ENCODE results near the gene PAF1.
A peak's percentile ranks its signal among the peaks of the same experiment; 100 is the strongest.

The PAF1 gene

DNA sequence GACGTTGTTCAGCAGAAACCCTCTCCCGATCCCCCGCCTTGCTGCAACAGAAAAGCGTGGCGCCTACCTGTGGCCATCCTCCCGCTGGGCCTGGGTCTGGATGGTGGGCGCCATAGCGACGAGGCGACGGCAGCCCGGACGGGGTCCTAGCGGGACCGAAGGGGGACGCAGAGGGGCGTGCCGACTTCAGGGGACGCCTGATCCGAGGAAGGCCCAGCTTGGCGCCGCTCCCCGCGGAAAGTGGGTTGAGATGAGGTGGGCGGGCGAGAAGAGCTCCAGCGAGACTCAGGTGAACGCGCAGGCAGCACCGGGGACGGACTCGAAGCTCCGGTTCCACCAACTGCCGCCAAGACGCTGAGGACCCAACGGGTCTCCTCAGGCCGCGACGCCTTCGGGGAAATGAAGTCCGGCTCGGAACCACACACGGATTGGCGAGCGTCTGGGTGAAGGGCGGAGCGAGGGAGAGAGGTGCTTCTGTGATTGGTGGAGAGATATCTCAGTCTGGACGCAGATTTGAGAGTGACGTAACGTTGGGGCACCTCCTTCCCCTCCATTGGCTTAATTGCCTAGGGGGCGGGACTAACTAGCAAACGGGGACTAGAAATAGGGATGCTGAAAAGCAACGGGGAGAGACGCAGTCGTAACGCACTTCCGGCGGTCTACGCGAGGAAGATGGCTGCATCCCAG, at the start of gene PAF1, which contains the start of gene MED29:
TSS of gene PAF1 (minus strand) at position 356 of the 687 bp plus-strand sequence. CDS start at position 114, 242 bp downstream.
TSS of gene MED29 (plus strand) at position 628 of the 687 bp plus-strand sequence. CDS start at position 673, 45 bp downstream.
- Mint-ChIP-seq H3K4me3 (peak within 1 kb of the TSS; percentile 99), H3K36me3 (ENCODE audit: low read depth) (peaks cover 80% of the 10 kb centered on the region), H3K27ac (peak within 1 kb of the TSS; percentile 98), H3K27me3 (no peaks in the 10 kb centered on the region), H3K9me3 (no peaks in the 10 kb centered on the region), H3K4me1 (ENCODE audit: low read depth) (peaks cover 57% of the 10 kb centered on the region)
- intact Hi-C loops (cut with micrococcal nuclease): loop anchor here (2.0 kb wide), 1 partner anchor 48 kb away; the partner anchor contains the start of gene SAMD4B

- Mint-ChIP-seq H3K27me3 (peaks cover 9% of the 10 kb centered on the region), H3K9me3 (no peaks in the 10 kb centered on the region), H3K36me3 (ENCODE audit: low read depth) (peaks cover 26% of the 10 kb centered on the region), H3K4me1 (ENCODE audit: low read depth) (peaks cover 38% of the 10 kb centered on the region), H3K27ac (peak overlapping the region; percentile 95), H3K4me3 (no peak overlapping the region)
- intact Hi-C loops (cut with micrococcal nuclease): loop anchor here (5.0 kb wide), 1 partner anchor 96 kb away; the partner anchor contains the start of gene SAMD4B
These were observed 47.5 kb upstream of the PAF1 start for GRCh38 chr19:39438270-39438934.

- Mint-ChIP-seq H3K9me3 (no peaks in the 10 kb centered on the region), H3K36me3 (ENCODE audit: low read depth) (peaks cover 40% of the 10 kb centered on the region)
These were observed 45.4 kb upstream of the PAF1 start for GRCh38 chr19:39436350-39436716.

DNA sequence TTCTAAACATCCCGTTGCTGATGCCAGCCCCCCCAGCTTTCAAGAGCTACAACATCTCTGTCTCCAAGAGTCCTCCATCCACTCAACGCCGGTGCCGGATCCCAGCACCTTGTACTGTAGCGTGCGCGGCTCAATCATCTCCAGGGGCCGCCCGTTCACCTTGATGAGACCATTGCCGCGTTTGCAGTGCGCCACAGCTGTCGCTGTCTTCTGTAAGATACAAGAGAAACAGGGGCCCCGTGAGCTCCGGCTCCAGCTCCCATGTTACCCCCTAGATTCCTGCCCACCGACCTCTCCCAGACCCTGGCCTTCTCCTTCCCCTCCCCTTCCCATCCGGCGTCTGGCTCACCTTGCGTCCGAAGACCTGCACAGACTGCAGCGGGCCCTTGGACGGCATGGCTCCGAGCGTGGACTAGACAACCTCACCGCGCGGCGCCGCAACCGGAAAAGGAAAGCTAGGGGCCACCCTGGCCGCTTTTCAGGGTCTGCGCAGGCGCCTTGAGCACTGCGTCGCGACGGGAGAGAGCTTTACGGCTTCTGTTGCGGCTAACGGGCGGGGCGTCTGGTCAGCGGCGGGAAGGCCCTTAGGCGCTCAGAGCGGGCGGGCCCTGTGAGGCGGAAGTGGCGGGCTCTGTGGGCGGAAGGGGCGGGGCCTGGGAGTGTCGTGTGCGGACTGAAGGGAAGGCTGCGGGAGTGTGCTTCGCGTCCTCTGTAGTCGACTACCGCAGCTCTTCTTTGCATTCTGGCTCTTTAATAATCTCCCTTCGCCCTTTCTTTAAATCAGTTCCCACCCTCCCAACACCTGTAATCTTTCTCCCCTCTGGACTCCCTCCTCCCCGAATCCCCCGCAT, 44.8 kb upstream of the PAF1 start, which contains the start of gene RPS16:
TSS of gene RPS16 (minus strand) at position 451 of the 851 bp plus-strand sequence. CDS start at position 397, 54 bp downstream.
- H3K27me3 Mint-ChIP-seq: peaks cover 9% of the 10 kb centered on the region
- H3K27ac Mint-ChIP-seq: peak within 1 kb of the TSS; percentile 95
- H3K36me3 Mint-ChIP-seq (ENCODE audit: low read depth): peaks cover 40% of the 10 kb centered on the region
- intact Hi-C loops (cut with micrococcal nuclease): loop anchor here (1.0 to 5.0 kb wide), 2 partner anchors 10 to 93 kb away; partner anchors contain the start of genes SAMD4B and SUPT5H
- no peaks in the 10 kb centered on the region for H3K9me3 Mint-ChIP-seq
- H3K4me1 Mint-ChIP-seq (ENCODE audit: low read depth): peaks cover 48% of the 10 kb centered on the region
- peak within 1 kb of the TSS; percentile 97 for H3K4me3 Mint-ChIP-seq

More at GRCh38 chr19:39436350-39436716, 45.4 kb upstream of the PAF1 start:
- peaks cover 44% of the 10 kb centered on the region for H3K4me1 Mint-ChIP-seq (ENCODE audit: low read depth)
- intact Hi-C loops (cut with micrococcal nuclease): loop anchor here (1.0 to 5.0 kb wide), 2 partner anchors 9 to 94 kb away; partner anchors contain the start of genes SAMD4B and SUPT5H
- peak overlapping the region; percentile 97 for H3K4me3 Mint-ChIP-seq
- peaks cover 9% of the 10 kb centered on the region for H3K27me3 Mint-ChIP-seq
- H3K27ac Mint-ChIP-seq: peak overlapping the region; percentile 95

- H3K36me3 Mint-ChIP-seq (ENCODE audit: low read depth): peaks cover 40% of the 10 kb centered on the region
- no peaks in the 10 kb centered on the region for H3K9me3 Mint-ChIP-seq
- peaks cover 53% of the 10 kb centered on the region for H3K4me1 Mint-ChIP-seq (ENCODE audit: low read depth)
- peak overlapping the region; percentile 95 for H3K27ac Mint-ChIP-seq
- peak overlapping the region; percentile 97 for H3K4me3 Mint-ChIP-seq
- intact Hi-C loops (cut with micrococcal nuclease): loop anchor here (5.0 kb wide), 1 partner anchor 92 kb away; the partner anchor contains the start of gene SAMD4B
- H3K27me3 Mint-ChIP-seq: peaks cover 9% of the 10 kb centered on the region
These were observed 43.5 kb upstream of the PAF1 start for GRCh38 chr19:39434123-39435076.

- no peaks in the 10 kb centered on the region for H3K9me3 Mint-ChIP-seq
- peaks cover 53% of the 10 kb centered on the region for H3K4me1 Mint-ChIP-seq (ENCODE audit: low read depth)
- intact Hi-C loops (cut with micrococcal nuclease): no loop called here
- peaks cover 9% of the 10 kb centered on the region for H3K27me3 Mint-ChIP-seq
- H3K4me3 Mint-ChIP-seq: no peak overlapping the region
- H3K27ac Mint-ChIP-seq: peak overlapping the region; percentile 95
- H3K36me3 Mint-ChIP-seq (ENCODE audit: low read depth): peaks cover 40% of the 10 kb centered on the region
These were observed 42.7 kb upstream of the PAF1 start for GRCh38 chr19:39433480-39434079.

DNA sequence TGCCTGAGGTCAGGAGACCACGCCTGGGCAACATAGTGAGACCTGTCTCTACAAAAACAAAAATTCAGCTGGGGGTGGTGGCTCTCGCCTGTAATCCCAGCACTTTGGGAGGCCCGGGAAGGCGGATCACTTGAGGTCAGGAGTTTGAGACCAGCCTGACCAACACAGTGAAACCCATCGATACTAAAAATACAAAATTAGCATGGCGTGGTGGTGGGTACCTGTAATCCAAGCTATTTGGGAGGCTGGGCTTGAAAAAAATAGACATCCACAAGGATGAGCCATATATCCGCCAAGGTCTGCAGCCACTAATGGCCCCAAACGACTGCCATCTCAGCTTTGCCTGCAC, 41.7 kb upstream of the PAF1 start:
- peaks cover 9% of the 10 kb centered on the region for H3K27me3 Mint-ChIP-seq
- H3K36me3 Mint-ChIP-seq (ENCODE audit: low read depth): peaks cover 40% of the 10 kb centered on the region
- peaks cover 50% of the 10 kb centered on the region for H3K4me1 Mint-ChIP-seq (ENCODE audit: low read depth)
- intact Hi-C loops (cut with micrococcal nuclease): no loop called here
- no peak overlapping the region for H3K4me3 Mint-ChIP-seq
- H3K9me3 Mint-ChIP-seq: no peaks in the 10 kb centered on the region
- H3K27ac Mint-ChIP-seq: peak overlapping the region; percentile 95

DNA sequence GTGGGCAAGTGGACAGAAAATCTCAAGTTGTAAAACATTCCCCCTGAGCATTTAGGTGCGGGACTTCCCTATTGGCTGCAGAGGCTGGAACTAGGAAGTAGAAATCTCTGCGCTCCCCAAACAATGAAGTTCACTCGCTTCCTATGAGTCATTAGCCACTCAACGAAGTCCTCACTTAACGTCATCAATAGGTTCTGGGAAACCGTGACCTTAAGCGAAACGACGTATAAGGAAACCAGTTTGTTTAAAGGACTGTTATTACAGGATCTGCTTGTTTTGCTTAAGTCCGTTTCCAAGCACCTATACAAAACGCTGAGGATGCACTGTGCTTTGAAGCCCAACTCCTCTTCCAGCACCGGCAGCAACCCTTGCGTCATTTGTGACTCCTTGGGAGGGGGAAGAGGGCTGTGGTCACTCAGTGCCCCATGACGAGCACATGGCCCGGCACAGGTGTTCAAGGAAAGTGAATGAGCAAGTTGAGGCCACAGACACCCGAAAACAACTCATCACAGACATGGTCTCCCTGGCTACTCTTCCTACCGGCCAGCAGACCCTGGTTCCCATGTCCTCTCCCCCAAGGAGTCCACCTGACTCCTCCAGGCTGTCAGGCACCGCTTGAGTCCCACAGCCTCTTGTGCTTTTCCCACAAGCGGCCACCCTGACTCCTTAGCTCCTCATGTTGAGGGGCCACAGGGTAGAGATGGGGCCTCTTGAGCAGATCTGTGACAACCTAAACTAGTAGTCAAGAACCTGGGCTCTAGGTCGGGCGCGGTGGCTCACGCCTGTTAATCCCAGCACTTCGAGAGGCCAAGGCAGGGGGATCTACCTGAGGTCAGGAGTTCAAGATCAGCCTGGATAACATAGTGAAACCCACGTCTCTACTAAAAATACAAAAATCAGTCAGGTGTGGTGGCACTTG, 40.0 kb upstream of the PAF1 start:
- Mint-ChIP-seq H3K27me3 (no peaks in the 10 kb centered on the region), H3K27ac (peak overlapping the region; percentile 91), H3K4me3 (peak overlapping the region; percentile 50), H3K4me1 (ENCODE audit: low read depth) (peaks cover 35% of the 10 kb centered on the region), H3K36me3 (ENCODE audit: low read depth) (peaks cover 39% of the 10 kb centered on the region), H3K9me3 (no peaks in the 10 kb centered on the region)
- intact Hi-C loops (cut with micrococcal nuclease): loop anchor here (1.0 to 2.0 kb wide), 2 partner anchors 19 to 32 kb away; partner anchors contain the start of gene PLEKHG2

- H3K27me3 Mint-ChIP-seq: no peaks in the 10 kb centered on the region
- H3K9me3 Mint-ChIP-seq: no peaks in the 10 kb centered on the region
- intact Hi-C loops (cut with micrococcal nuclease): no loop called here
- no peak overlapping the region for H3K4me3 Mint-ChIP-seq
- H3K27ac Mint-ChIP-seq: peak overlapping the region; percentile 91
- H3K4me1 Mint-ChIP-seq (ENCODE audit: low read depth): peaks cover 16% of the 10 kb centered on the region
- peaks cover 27% of the 10 kb centered on the region for H3K36me3 Mint-ChIP-seq (ENCODE audit: low read depth)
These were observed 37.6 kb upstream of the PAF1 start for GRCh38 chr19:39428283-39429112.

GRCh38 chr19:39427707-39428106, 36.8 kb upstream of the PAF1 start:
- Mint-ChIP-seq H3K4me1 (ENCODE audit: low read depth) (peaks cover 9% of the 10 kb centered on the region), H3K27ac (no peak overlapping the region), H3K4me3 (no peak overlapping the region), H3K36me3 (ENCODE audit: low read depth) (peaks cover 27% of the 10 kb centered on the region), H3K27me3 (no peaks in the 10 kb centered on the region), H3K9me3 (no peaks in the 10 kb centered on the region)
- intact Hi-C loops (cut with micrococcal nuclease): no loop called here

- intact Hi-C loops (cut with micrococcal nuclease): no loop called here
- H3K27me3 Mint-ChIP-seq: no peaks in the 10 kb centered on the region
- H3K4me1 Mint-ChIP-seq (ENCODE audit: low read depth): peaks cover 8% of the 10 kb centered on the region
- no peak overlapping the region for H3K27ac Mint-ChIP-seq
- H3K9me3 Mint-ChIP-seq: no peaks in the 10 kb centered on the region
- no peak overlapping the region for H3K4me3 Mint-ChIP-seq
- H3K36me3 Mint-ChIP-seq (ENCODE audit: low read depth): peaks cover 35% of the 10 kb centered on the region
These were observed 35.3 kb upstream of the PAF1 start for GRCh38 chr19:39426170-39426569.
